ENCODE data around the gene C9. TPM values are rescaled to one million over a fixed set of nuclear protein-coding genes. Genes with fewer than 3 reads are reported as not detected.

Gene C9
- total RNA-seq, 2 donors from 2014 or later, result not detected

GRCh38 chr5:39309534-39309933 lies 54.8 kb downstream of the C9 start:
- Histone ChIP-seq H3K27ac (ENCODE audit: low read depth, low read length) (no peak overlapping the region), H3K4me1 (ENCODE audit: control insufficient read depth, insufficient read depth, low read length) (no peaks in the 10 kb centered on the region), H3K27me3 (ENCODE audit: control insufficient read depth, insufficient read depth, low read length, poor library complexity, severe bottlenecking) (no peaks in the 10 kb centered on the region), H3K9me3 (ENCODE audit: control insufficient read depth, low read length) (no peaks in the 10 kb centered on the region), H3K36me3 (ENCODE audit: control insufficient read depth, insufficient read depth, low read length) (no peaks in the 10 kb centered on the region), H3K9ac (ENCODE audit: extremely low read depth, low read length, poor library complexity, severe bottlenecking) (no peak overlapping the region), H3K4me3 (ENCODE audit: low read length) (no peak overlapping the region)
- DNase-seq, result no peak
- Mint-ChIP-seq H3K4me1 (no peaks in the 10 kb centered on the region), H3K36me3 (ENCODE audit: low read depth) (no peaks in the 10 kb centered on the region), H3K27me3 (ENCODE audit: insufficient read depth) (no peaks in the 10 kb centered on the region), H3K27ac (no peak overlapping the region), H3K4me3 (no peak overlapping the region), H3K9me3 (no peaks in the 10 kb centered on the region)
- TF ChIP-seq CTCF (conservative IDR thresholded peaks at IDR 0.05), result no peak
- WGBS, 2 experiments (ENCODE audit: insufficient coverage in 1 of 2, insufficient read length in 1 of 2), result 78 to 100% methylated on average over 1 of the region's 1 CpG

- no peaks in the 10 kb centered on the region for H3K36me3 Mint-ChIP-seq (ENCODE audit: low read depth)
- Histone ChIP-seq H3K4me3 (ENCODE audit: low read length) (no peak overlapping the region), H3K36me3 (ENCODE audit: control insufficient read depth, insufficient read depth, low read length) (no peaks in the 10 kb centered on the region), H3K27ac (ENCODE audit: low read depth, low read length) (no peak overlapping the region), H3K9me3 (ENCODE audit: control insufficient read depth, low read length) (peaks cover 9% of the 10 kb centered on the region), H3K9ac (ENCODE audit: extremely low read depth, low read length, poor library complexity, severe bottlenecking) (no peak overlapping the region), H3K27me3 (ENCODE audit: control insufficient read depth, insufficient read depth, low read length, poor library complexity, severe bottlenecking) (no peaks in the 10 kb centered on the region), H3K4me1 (ENCODE audit: control insufficient read depth, insufficient read depth, low read length) (no peaks in the 10 kb centered on the region)
- no peak for DNase-seq
- TF ChIP-seq CTCF (conservative IDR thresholded peaks at IDR 0.05), result no peak
- H3K27ac Mint-ChIP-seq, result no peak overlapping the region
- H3K9me3 Mint-ChIP-seq, result peaks cover 6% of the 10 kb centered on the region
- no peaks in the 10 kb centered on the region for H3K4me1 Mint-ChIP-seq
- WGBS, 2 experiments (ENCODE audit: insufficient coverage in 1 of 2, insufficient read length in 1 of 2), result no CpG with 5 or more reads among the region's 1 CpG
- no peak overlapping the region for H3K4me3 Mint-ChIP-seq
- no peaks in the 10 kb centered on the region for H3K27me3 Mint-ChIP-seq (ENCODE audit: insufficient read depth)
Measured at GRCh38 chr5:39302472-39302871, 61.8 kb downstream of the C9 start.

GRCh38 chr5:39301406-39301805 lies 62.9 kb downstream of the C9 start:
- H3K4me3 Mint-ChIP-seq, result no peak overlapping the region
- DNase-seq, result no peak
- no peaks in the 10 kb centered on the region for H3K36me3 ChIP-seq (ENCODE audit: control insufficient read depth, insufficient read depth, low read length)
- H3K27me3 Mint-ChIP-seq (ENCODE audit: insufficient read depth), result no peaks in the 10 kb centered on the region
- no peak overlapping the region for H3K27ac ChIP-seq (ENCODE audit: low read depth, low read length)
- no peaks in the 10 kb centered on the region for H3K27me3 ChIP-seq (ENCODE audit: control insufficient read depth, insufficient read depth, low read length, poor library complexity, severe bottlenecking)
- H3K4me3 ChIP-seq (ENCODE audit: low read length), result no peak overlapping the region
- H3K9me3 ChIP-seq (ENCODE audit: control insufficient read depth, low read length), result peaks cover 9% of the 10 kb centered on the region
- H3K9ac ChIP-seq (ENCODE audit: extremely low read depth, low read length, poor library complexity, severe bottlenecking), result no peak overlapping the region
- H3K36me3 Mint-ChIP-seq (ENCODE audit: low read depth), result no peaks in the 10 kb centered on the region
- H3K4me1 Mint-ChIP-seq, result no peaks in the 10 kb centered on the region
- no peak for TF ChIP-seq CTCF (conservative IDR thresholded peaks at IDR 0.05)
- no peaks in the 10 kb centered on the region for H3K4me1 ChIP-seq (ENCODE audit: control insufficient read depth, insufficient read depth, low read length)
- no peak overlapping the region for H3K27ac Mint-ChIP-seq
- H3K9me3 Mint-ChIP-seq, result peaks cover 6% of the 10 kb centered on the region
